Keratinocyte (primary cell): Measurements from ENCODE around the gene PNPLA7.

Experiments used
- CTCF ChIP-seq, 3 experiments: IDR thresholded peaks in 1 of 3; conservative IDR thresholded peaks in 1 of 3; optimal IDR thresholded peaks in 1 of 3; 2 replicates in 2 of 3; 3 replicates in 1 of 3; pipeline versions ENCODE3 to v1.5.1; 2011; ENCODE audit warnings: low read length in 3 of 3, mild to moderate bottlenecking in 3 of 3, moderate library complexity in 2 of 3, control low read depth in 1 of 3, inconsistent platforms in 1 of 3; ENCODE audit not compliant: insufficient read depth in 2 of 3; ENCODE audit errors: extremely low read depth in 1 of 3
- EZH2 ChIP-seq: IDR thresholded peaks from one replicate; pipeline ENCODE4 v1.6.1; 2012; ENCODE audit warnings: inconsistent platforms, mild to moderate bottlenecking, low read length, moderate library complexity

GRCh38 chr9:137502008-137502911 is 47.9 kb downstream of the PNPLA7 start:
- TF ChIP-seq EZH2, result no peak
- TF ChIP-seq CTCF (optimal IDR thresholded peaks at IDR 0.05 in 1 of 3, IDR thresholded peaks at IDR 0.05 in 1 of 3, conservative IDR thresholded peaks at IDR 0.05 in 1 of 3; ENCODE audit: extremely low read depth in 1 of 3, insufficient read depth in 2 of 3, low read length in 3 of 3), result no peak
